ENCODE data around the gene RANGAP1.

RANGAP1 gene

DNA sequence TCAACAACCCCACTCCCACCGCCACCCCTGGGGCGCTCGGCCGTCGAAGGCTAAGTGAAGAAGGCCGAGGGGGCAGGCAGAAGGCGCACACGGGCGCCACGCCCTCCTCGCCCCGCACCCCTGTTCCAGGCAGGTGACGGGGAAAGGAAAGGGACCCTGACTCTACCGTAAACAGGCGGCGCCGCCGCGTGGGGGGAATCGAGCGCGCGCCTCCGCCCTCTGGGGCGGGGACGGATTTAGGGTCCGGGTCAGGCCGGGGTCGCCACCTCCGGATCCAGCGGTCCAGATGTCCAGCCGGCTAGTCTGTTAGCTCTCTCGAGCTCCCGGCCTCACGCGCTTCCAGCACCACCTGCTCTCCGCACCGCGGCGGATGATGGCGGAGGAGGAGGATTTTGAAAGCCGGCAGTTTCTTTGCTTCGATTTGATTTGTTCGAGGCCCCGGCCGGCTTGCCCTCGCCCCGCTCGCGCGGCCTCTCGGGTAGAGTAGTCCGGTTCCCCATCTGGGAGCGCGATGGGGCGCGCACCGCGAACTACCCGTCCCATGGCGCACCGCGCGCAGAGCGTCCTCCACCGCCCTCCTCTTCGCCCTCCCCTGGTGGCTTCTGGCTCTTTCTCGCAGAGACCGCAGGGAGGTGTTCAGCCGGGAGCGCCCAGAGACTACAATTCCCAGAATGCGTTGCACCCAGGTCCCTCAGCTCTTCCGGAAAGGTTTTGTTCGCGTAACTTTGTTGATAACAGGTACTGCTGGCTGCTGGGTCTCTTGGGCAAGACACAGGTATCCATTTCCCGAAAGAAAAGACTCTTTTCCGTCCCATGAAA is at the start of gene RANGAP1:
TSS of gene RANGAP1 (minus strand) at position 368 of the 819 bp plus-strand sequence. CDS start 5,143 bp downstream, outside the sequence.
- peak; percentile 98 for DNase-seq (ENCODE audit: low spot score)

DNA sequence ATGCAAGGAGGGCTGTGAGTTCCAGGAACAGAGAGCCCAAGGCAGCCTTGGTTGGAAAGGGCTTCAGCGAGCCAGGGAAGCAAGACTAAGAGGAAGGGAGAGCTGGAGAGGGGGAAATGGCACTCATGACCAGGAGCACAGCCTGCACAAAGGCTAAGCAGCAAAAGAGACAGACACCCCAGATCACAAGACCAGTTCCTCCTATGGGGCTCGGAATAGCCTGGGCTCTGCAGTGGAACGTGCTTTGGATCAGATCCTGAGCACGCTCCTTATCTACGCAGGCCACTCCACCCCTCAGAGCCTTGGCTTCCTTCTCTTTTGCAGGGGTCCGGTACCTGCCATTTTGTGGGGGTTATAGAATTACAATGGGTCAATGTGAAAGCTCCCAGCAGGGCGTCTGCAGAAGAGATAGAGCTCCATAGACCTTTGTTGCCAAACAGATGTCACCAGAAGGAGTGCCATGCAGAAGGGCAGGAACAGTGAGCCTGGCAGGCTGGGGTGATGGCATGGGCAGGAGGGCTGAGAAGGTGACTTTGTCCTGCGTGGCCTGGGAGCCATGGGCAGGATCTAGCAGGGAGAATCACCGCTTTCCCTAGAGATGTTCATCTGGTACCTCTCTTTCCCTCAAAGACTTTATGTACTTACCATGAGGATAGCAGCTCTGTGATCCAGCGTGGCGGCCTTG is 49.1 kb upstream of the RANGAP1 start:
- DNase-seq (ENCODE audit: low spot score), result no peak

DNA sequence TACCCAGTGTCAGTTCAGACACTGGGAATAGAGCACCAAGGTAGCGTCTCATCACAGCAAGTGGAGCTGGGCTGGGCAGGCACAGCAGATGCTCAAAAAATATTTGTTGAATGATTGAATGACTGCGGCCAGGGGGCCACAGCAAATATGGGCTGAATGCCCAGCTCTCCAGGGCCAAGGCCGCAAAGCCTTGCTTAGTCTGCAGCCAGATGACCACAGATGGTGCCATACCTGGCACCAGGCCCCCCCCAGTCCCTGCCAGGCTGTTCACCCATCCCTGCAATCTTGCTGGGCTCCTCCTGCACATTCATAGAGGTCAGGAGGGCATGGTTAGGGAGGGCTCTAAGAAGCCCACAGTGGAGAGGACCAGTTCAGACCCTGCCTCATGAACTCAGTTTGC is 48.2 kb upstream of the RANGAP1 start:
- no peak for DNase-seq (ENCODE audit: low spot score)

- DNase-seq (ENCODE audit: low spot score), result no peak
Measured at GRCh38 chr22:41333806-41334205, 47.8 kb upstream of the RANGAP1 start.

GRCh38 chr22:41332217-41332939 is 46.4 kb upstream of the RANGAP1 start:
- no peak for DNase-seq (ENCODE audit: low spot score)

- DNase-seq (ENCODE audit: low spot score), result no peak
Measured at GRCh38 chr22:41330169-41330568, 44.2 kb upstream of the RANGAP1 start.

DNA sequence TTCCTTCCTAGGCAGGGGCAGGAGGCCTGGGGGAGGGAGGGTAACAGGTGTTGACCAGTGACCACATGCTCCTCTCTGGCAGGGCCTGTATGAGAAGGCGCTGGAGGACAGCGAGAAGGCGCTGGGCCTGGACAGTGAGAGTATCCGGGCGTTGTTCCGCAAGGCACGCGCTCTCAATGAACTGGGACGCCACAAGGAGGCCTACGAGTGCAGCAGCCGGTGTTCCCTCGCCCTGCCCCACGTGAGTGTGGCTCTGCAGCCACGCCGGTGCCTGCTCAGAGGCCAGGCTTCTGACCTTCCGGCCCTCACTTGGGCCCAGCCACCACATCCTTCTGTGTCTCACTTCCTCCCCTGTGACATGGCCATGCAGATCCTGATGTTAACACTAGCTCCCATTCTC is 41.1 kb upstream of the RANGAP1 start:
- DNase-seq (ENCODE audit: low spot score), result no peak

DNA sequence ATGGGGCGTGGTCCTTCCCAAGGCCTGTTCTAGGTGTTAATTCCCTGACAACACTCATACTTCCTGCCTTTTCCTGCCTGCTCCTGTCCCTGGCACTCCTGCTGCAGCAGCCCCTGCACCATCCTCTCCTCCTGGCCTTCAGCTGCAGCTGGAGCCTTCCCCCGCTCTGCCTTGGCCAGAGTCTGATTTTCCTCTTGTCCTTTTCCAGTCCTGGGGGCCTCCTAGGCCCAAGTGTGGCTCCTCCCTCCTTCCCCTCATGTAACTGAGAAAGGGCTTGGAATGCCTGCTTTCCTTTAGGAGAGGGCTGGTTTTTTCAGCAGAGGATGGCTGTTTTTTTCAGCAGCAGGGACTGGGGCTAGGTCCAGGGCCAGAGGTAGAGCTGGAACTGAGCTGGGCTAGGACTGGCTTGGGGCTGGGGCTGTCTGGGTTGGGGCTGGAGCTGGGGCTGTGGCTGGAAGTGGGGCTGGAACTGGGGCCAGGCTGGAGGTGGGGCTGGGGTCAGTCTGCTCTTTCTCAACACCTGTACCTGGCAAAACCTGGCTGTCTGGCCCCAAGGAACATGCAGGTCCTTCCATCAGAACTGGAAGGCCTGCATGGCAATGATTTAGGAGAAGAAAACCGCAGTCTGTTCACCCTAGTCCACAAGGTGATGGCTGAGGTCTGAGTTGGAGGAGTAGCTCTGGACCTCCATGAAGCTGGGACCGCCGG is 39.0 kb upstream of the RANGAP1 start:
- DNase-seq (ENCODE audit: low spot score), result no peak

GRCh38 chr22:41320416-41321240 is 34.6 kb upstream of the RANGAP1 start:
- peak; percentile 84 for DNase-seq (ENCODE audit: low spot score)

- DNase-seq (ENCODE audit: low spot score), result no peak
Measured at GRCh38 chr22:41315586-41315985, 29.6 kb upstream of the RANGAP1 start.

DNA sequence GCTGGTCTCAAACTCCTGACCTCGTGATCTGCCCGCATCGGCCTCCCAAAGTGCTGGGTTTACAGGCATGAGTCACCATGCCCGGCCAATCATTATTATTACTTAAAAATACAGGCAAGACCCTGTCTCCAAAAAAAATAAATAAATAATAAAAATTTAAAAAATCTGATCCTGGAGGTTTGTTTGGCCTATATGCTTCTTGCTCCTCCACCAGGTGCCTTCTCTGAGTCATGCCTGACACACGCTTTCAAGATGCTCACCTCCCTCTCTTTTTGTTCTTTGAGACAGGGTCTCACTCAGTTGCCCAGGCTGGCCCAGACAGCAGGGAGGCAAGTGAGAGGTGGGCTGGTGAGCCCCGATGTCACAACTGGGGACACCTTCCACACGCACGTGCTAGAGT is 28.8 kb upstream of the RANGAP1 start:
- no peak for DNase-seq (ENCODE audit: low spot score)

DNA sequence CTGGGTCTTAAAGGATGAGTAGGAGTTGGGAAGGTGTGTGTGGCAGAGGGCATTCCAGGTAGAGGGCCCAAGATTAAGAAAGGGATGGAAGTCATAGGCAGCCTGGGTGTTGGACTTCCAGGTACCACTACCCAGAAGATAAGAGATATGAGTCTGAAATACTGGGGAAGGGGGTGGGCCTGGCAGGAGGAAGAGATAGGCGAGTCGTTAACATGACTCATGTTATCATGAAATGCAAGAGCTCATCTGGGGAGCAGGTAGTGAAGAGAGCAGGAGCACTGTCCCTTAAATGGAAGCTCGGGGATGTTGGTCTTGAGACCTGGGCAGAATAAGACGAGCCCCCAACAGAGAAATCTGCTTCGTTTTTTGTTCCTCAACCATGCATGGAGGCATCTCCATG is 25.5 kb upstream of the RANGAP1 start:
- DNase-seq (ENCODE audit: low spot score), result no peak

GRCh38 chr22:41310336-41310735 is 24.3 kb upstream of the RANGAP1 start:
- no peak for DNase-seq (ENCODE audit: low spot score)

DNA sequence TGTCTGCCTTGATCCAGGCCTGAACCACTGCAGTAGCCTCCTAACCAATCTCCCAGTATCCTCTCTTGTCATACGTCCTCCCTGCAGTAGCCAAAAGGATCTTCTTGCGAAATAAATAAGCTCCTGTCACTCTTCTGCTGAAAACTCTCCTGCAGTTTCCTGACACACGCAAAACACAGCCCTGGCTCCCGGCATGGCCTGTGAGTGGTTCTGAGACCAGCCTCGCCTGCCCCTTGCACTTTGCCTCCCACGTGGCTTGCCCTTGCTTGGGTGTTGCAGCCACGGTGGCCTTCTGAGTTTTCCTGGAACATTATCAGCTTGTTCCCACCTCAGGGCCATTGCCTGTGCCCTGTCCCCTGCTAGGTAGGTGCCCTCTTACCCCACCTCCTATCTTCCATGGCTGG is 22.6 kb upstream of the RANGAP1 start:
- DNase-seq (ENCODE audit: low spot score), result no peak

GRCh38 chr22:41308054-41308453 is 22.1 kb upstream of the RANGAP1 start:
- no peak for DNase-seq (ENCODE audit: low spot score)

- DNase-seq (ENCODE audit: low spot score), result peak; percentile 74
Measured at GRCh38 chr22:41305646-41306045, 19.7 kb upstream of the RANGAP1 start.

DNA sequence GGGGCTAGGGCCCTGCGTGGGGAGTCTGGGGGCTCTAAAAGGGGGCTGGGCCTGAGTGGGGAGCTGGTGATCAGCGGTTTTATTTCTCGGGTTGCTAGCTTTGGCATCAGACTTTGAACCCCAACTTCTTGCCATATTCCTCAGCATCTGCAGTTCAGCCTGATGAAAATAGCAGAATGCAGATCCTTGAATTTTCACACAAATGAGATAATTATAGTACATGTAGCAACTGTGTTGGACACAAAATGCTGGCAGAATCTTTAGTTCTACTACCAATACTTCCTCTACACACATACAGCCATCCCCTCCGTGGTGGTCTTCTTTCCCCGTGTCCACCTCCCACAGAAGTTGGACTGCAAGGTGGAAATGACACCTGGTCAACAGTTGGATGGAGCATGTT is 16.8 kb upstream of the RANGAP1 start:
- no peak for DNase-seq (ENCODE audit: low spot score)

DNA sequence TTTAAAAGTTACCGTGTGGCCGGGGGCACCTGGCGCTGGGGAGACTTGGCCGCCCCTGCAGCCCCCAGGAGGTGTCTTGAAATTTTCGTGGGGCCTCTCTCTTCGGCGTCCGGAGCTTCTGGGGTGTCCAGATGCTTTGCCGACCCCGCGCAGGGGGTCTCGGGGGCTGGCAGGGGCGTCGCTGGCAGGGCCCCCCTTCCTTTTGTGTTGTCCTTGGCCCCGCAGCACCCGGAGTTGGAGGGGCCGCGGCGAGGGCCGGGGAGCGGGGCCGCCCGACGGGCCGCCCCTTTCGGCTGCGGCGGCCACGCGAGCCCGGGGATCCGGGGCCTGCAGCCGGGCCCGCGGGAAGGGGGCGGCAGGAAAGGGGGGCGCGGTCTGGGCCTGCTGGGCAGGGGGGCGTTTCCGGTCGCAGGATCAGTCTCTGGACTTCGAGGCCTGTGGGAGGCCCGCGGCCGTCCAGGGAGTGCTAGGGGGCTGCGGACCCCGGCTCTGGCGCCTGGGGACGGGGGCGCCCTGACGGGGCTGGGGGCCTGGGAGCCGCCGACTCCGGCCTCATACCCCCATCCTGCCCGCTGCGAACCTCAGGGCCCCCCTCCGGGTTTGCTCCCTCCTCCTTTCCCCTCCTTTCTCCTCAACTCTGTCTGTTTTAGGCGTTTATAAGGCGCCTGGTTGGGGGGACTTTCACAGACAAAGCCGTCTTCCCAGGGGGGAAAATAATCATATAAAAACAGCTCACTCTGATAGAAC is 16.2 kb upstream of the RANGAP1 start:
- no peak for DNase-seq (ENCODE audit: low spot score)

DNA sequence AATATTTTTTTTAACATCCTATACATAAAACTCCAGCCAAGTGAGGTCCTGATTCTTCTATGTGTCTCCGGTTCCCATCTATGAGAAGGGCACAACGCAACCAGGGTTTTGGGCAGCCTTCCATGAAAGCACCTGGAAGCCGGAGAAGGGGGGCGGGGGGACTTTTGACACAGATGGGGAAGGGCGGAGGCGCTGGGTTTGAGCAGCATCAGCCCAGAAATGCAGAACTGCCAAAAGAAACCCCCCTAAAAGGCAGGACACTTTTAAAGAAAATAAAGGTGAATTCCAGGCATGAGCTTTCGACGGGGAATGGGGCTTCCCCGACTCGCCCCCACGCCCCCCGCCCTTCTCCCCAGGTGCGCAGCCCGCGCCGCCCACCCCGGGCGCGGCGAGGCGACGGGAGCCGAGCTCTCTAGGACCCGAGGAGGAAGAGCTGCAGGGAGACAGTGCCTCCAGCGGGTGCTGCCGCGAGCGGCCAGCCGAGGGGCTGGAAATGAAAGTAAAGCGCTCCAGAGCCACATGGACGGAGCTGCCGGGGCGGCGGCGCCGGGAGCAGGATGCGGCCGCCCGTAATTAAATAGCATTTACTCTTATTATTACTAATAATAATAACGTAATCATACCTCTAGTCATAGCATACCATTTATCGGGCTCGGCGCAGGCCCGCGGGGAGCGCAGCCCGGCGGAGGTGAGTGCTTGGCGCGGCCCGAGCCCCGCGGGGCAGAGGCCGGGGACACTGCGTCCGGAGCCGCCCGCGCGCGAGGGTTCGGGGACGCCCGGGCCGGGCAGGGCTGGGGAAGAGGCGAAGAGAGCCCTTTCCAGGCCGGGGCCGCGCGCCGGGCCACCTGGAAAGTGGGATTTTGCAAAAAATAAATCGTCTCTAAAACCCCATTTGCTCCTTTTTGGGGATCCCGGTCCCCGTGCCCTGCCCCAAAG is 15.4 kb upstream of the RANGAP1 start, which contains the start of gene ZC3H7B:
TSS of gene ZC3H7B (plus strand) at position 441 of the 936 bp plus-strand sequence. CDS start 19,136 bp downstream, outside the sequence.
- peak; percentile 95 for DNase-seq (ENCODE audit: low spot score)

Data from COLO829 (cell line).